Psoas muscle (tissue), 8 donors: Measurements from ENCODE around the gene ESR1. TPM values are rescaled to one million over a fixed set of nuclear protein-coding genes. Genes with fewer than 3 reads are reported as not detected.
A peak's percentile ranks its signal among the peaks of the same experiment; 100 is the strongest.

Source experiments
- ATAC-seq, 4 donors: fragments of 200-7000 bp; cut with Tn5 transposase; one replicate each; pipeline ENCODE4 v1.9.1; 2020; ENCODE audit warnings: moderate library complexity in 3 of 4, mild to moderate bottlenecking in 2 of 4
- DNase-seq, 2 donors: peaks; one replicate each; pipeline ENCODE4 v3.0.0-alpha.2; 2020
- H3K27ac ChIP-seq: fragments of 200-600 bp; one replicate; pipeline ENCODE4 v1.8.0; 2022
- H3K27me3 ChIP-seq, 3 donors: fragments of 200-600 bp in 1 of 3; one replicate each; pipeline versions ENCODE4 v1.6.1 to v1.8.0; 2013 to 2022; ENCODE audit warnings: low read length in 2 of 3, mild to moderate bottlenecking in 2 of 3, moderate library complexity in 1 of 3; ENCODE audit not compliant: insufficient read depth in 3 of 3
- H3K36me3 ChIP-seq, 2 donors: fragments of 200-600 bp in 1 of 2; one replicate each; pipeline versions ENCODE4 v1.6.1 to v1.8.0; 2013 to 2022; ENCODE audit warnings: low read depth in 1 of 2, mild to moderate bottlenecking in 1 of 2, moderate library complexity in 1 of 2; ENCODE audit not compliant: insufficient read depth in 1 of 2
- H3K4me1 ChIP-seq: fragments of 200-600 bp; one replicate; pipeline ENCODE4 v1.8.0; 2022
- H3K4me3 ChIP-seq: fragments of 200-600 bp; one replicate; pipeline ENCODE4 v1.8.0; 2022; ENCODE audit warnings: mild to moderate bottlenecking
- H3K9me3 ChIP-seq: fragments of 200-600 bp; one replicate; pipeline ENCODE4 v1.8.0; 2022
- WGBS, 3 donors: extraction: QIAGEN DNeasy Blood & Tissue Kit; methylation state at CpG; one replicate each; pipeline versions ENCODE4 v1.1.6 to v1.1.7; 2013; 5-methylcytosine and 5-hydroxymethylcytosine counted together
- intact Hi-C, 2 donors: fragments of 100-400 bp; cut with DNase I; formaldehyde crosslinking; loops; one replicate each; pipeline versions ENCODE4 v1.11.0 to v1.14.2; 2022
- polyA plus RNA-seq, 3 donors: library from polyadenylated mRNA; stranded (reverse); fragments of 200-250 nt; gene quantifications; one replicate each; pipeline ENCODE4 v1.2.3, GENCODE V29; 2013
- total RNA-seq, 4 donors: library from RNA; stranded (reverse); fragmentation: NEBNext Ultra II Directional in 2 of 4; extraction: Animal tissue kit (Norgen Biotek cat#: 25700) in 2 of 4; gene quantifications; one replicate each; pipeline versions ENCODE4 v1.2.1 to v1.2.4, GENCODE V29; 2021 to 2023
- TF ChIP-seq, protein P1 (sequence below): fragments of 200-600 bp; IDR thresholded peaks from one replicate; pipeline ENCODE4 v1.8.0; 2022; ENCODE audit warnings: antibody characterized with exemption
- donor health status: healthy with polysubstance abuse.
- donor health status: DM: no; HTN: no; CAD: no; lungs with moderate emphysema.
- donor health status: Bipolar disorder and iron deficiency.
- donor health status: healthy.
- donor health status: DM: yes; HTN: yes; CAD: no.
- donor health status: DM: no; HTN: no; CAD: no.
- donor health status: DM: no; HTN: no; CAD: no.
- donor health status: DM: yes; HTN: yes; CAD: no.

ESR1 gene
- total and polyA plus RNA-seq, 7 donors = 0.42 to 4.4 (median 1.5) TPM

DNA sequence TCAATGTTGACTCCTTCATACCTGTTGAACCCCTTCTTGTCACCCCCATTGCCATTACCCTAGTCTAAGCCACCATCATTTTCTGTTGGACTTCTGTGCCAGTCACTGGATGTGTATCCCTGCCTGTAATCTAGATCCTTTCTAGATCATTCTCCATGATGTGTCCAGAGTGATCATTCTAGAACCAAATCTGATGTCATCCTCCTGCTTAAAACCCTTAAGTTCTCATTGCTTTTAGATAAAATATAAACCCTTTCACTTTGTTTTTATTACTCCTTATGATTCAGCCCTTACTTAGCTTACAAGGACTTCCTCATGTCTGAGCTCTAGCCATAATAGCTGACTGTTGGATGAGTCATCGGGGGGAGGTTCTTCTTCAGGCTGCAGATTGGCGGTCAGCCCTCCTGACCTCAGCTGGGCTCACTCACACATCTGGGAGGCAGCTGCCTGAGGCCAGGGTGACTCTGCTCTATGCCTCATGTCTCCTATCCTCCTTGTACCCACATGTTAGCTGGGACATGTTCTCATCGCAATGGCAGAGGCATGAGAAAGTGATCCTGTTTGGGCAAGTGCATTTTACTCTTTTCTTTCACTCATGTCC, 287.6 kb downstream of the ESR1 start:
- Histone ChIP-seq H3K36me3 (no peaks in the 10 kb centered on the region), H3K4me1 (peaks cover 57% of the 10 kb centered on the region), H3K9me3 (no peaks in the 10 kb centered on the region), H3K27ac (peak overlapping the region; percentile 71), H3K4me3 (no peak overlapping the region), H3K27me3 (no peaks in the 10 kb centered on the region)
- DNase-seq (peak; percentile 84 to 91), ATAC-seq (peak; percentile 92 to 94 (median 93))
- TF ChIP-seq, protein P1, sequence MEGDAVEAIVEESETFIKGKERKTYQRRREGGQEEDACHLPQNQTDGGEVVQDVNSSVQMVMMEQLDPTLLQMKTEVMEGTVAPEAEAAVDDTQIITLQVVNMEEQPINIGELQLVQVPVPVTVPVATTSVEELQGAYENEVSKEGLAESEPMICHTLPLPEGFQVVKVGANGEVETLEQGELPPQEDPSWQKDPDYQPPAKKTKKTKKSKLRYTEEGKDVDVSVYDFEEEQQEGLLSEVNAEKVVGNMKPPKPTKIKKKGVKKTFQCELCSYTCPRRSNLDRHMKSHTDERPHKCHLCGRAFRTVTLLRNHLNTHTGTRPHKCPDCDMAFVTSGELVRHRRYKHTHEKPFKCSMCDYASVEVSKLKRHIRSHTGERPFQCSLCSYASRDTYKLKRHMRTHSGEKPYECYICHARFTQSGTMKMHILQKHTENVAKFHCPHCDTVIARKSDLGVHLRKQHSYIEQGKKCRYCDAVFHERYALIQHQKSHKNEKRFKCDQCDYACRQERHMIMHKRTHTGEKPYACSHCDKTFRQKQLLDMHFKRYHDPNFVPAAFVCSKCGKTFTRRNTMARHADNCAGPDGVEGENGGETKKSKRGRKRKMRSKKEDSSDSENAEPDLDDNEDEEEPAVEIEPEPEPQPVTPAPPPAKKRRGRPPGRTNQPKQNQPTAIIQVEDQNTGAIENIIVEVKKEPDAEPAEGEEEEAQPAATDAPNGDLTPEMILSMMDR = no peak
- intact Hi-C loops = loop anchor here in 1 of 2 donors (10.0 kb wide), 1 partner anchor 290 kb away; the partner anchor contains the start of gene ESR1
- 51 to 71% (median 59%) methylated on average over 3 of the region's 3 CpGs for WGBS, 3 donors

DNA sequence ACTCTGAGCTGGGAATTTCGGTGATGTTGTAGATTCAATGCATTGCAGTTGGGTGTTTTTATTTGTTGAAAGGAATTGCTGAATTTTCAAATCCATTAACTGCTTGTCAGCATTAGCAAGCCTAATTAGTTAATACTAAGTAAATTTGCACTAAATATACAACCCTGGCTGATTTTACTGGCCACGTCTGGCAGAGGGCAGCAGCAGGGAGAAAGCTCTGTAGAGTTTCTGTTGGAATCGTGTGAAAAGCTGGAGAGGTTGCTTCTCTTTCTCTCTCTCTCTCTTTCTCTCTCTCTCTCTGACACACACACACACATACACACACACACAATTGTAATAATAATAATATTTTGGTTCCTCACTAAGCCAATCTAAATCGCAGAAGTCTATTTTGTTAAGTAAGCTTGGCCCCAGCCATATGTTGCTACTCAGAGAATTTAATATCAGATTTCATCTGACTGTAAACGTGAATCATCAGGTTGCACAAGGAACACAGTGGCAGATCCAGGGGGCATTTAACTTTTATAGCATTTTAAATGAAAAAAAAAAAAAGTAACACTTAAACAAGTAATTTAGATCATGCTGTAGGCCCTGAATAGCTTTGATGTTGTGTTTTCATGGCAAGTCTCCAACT, 289.5 kb downstream of the ESR1 start:
- WGBS, 3 donors = 34 to 51% (median 39%) methylated on average over 5 of the region's 5 CpGs
- Histone ChIP-seq H3K27me3 (no peaks in the 10 kb centered on the region), H3K9me3 (no peaks in the 10 kb centered on the region), H3K4me1 (peaks cover 42% of the 10 kb centered on the region), H3K27ac (peak overlapping the region; percentile 71), H3K4me3 (no peak overlapping the region), H3K36me3 (no peaks in the 10 kb centered on the region)
- ATAC-seq = peak in 2 of 4 donors; percentile 27 to 54
- DNase-seq = no peak
- TF ChIP-seq, protein P1 = no peak
- intact Hi-C loops = loop anchor here in 1 of 2 donors (10.0 kb wide), 1 partner anchor 292 kb away; the partner anchor contains the start of gene ESR1

DNA sequence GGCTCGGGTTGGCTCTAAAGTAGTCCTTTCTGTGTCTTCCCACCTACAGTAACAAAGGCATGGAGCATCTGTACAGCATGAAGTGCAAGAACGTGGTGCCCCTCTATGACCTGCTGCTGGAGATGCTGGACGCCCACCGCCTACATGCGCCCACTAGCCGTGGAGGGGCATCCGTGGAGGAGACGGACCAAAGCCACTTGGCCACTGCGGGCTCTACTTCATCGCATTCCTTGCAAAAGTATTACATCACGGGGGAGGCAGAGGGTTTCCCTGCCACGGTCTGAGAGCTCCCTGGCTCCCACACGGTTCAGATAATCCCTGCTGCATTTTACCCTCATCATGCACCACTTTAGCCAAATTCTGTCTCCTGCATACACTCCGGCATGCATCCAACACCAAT, 291.2 kb downstream of the ESR1 start:
- no peak overlapping the region for H3K4me3 ChIP-seq
- no peak overlapping the region for H3K27ac ChIP-seq
- no peak for DNase-seq
- 66 to 84% (median 70%) methylated on average over 14 of the region's 14 CpGs for WGBS, 3 donors
- no peaks in the 10 kb centered on the region for H3K27me3 ChIP-seq
- ATAC-seq = no peak
- intact Hi-C loops = loop anchor here in 1 of 2 donors (10.0 kb wide), 1 partner anchor 294 kb away; the partner anchor contains the start of gene ESR1
- H3K36me3 ChIP-seq = no peaks in the 10 kb centered on the region
- H3K9me3 ChIP-seq = no peaks in the 10 kb centered on the region
- peaks cover 37% of the 10 kb centered on the region for H3K4me1 ChIP-seq
- TF ChIP-seq, protein P1 = no peak

DNA sequence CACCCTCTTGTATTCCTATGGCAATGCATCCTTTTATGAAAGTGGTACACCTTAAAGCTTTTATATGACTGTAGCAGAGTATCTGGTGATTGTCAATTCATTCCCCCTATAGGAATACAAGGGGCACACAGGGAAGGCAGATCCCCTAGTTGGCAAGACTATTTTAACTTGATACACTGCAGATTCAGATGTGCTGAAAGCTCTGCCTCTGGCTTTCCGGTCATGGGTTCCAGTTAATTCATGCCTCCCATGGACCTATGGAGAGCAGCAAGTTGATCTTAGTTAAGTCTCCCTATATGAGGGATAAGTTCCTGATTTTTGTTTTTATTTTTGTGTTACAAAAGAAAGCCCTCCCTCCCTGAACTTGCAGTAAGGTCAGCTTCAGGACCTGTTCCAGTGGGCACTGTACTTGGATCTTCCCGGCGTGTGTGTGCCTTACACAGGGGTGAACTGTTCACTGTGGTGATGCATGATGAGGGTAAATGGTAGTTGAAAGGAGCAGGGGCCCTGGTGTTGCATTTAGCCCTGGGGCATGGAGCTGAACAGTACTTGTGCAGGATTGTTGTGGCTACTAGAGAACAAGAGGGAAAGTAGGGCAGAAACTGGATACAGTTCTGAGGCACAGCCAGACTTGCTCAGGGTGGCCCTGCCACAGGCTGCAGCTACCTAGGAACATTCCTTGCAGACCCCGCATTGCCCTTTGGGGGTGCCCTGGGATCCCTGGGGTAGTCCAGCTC, 292.1 kb downstream of the ESR1 start:
- Histone ChIP-seq H3K36me3 (no peaks in the 10 kb centered on the region), H3K27me3 (no peaks in the 10 kb centered on the region), H3K27ac (peak overlapping the region; percentile 59), H3K9me3 (no peaks in the 10 kb centered on the region), H3K4me1 (peaks cover 33% of the 10 kb centered on the region), H3K4me3 (no peak overlapping the region)
- DNase-seq (no peak), ATAC-seq (peak in 2 of 4 donors; percentile 39 to 43)
- TF ChIP-seq, protein P1 = no peak
- intact Hi-C loops = loop anchor here in 1 of 2 donors (10.0 kb wide), 1 partner anchor 295 kb away; the partner anchor contains the start of gene ESR1
- WGBS, 3 donors = 34 to 50% (median 35%) methylated on average over 4 of the region's 4 CpGs
